IPS-18a (cell line): ENCODE results near the gene ACAP1.
"Not testable (repeated sequence)": the region's sequence is repeated elsewhere in the genome, so short reads cannot be mapped to it uniquely, and the experiment has no call there.

ENCODE experiments used
- H3K27ac ChIP-seq: one replicate; pipeline ENCODE4 v1.5.1; 2013; ENCODE audit warnings: low read length
- H3K27me3 ChIP-seq: one replicate; pipeline ENCODE4 v1.6.1; 2013; ENCODE audit warnings: mild to moderate bottlenecking, low read length; ENCODE audit not compliant: control insufficient read depth, insufficient read depth
- H3K36me3 ChIP-seq: one replicate; pipeline ENCODE4 v1.6.1; 2013; ENCODE audit warnings: low read depth, low read length; ENCODE audit not compliant: control insufficient read depth
- H3K4me1 ChIP-seq: one replicate; pipeline ENCODE4 v1.6.1; 2013; ENCODE audit warnings: low read depth, low read length; ENCODE audit not compliant: control insufficient read depth
- H3K4me3 ChIP-seq: one replicate; pipeline ENCODE4 v1.5.1; 2013; ENCODE audit warnings: low read length
- H3K9ac ChIP-seq: one replicate; pipeline ENCODE4 v1.6.1; 2013; ENCODE audit warnings: mild to moderate bottlenecking, low read length, moderate library complexity
- H3K9me3 ChIP-seq: one replicate; pipeline ENCODE4 v1.6.1; 2013; ENCODE audit warnings: low read depth, low read length; ENCODE audit not compliant: control insufficient read depth

ACAP1 gene

DNA sequence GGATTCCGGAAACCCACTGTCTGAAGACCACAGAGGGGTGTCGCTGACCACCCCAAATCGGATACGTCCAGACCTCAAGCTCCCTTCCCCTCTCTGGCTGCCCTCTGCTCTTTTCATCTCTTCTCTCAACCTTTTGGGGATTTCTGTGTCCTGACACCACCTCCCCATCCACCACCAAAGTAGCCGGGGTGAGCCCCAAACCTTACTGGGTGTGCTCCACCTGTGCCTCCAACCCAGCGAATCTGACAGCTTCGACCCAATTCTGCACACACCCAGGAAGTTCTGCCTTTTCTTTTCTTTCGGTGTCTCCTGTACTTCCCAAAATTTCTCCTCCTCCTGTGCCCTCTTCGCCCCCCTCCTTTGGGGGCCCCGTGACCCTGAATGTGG lies 16.2 kb downstream of the ACAP1 start:
- peaks cover 5% of the 10 kb centered on the region for H3K27me3 ChIP-seq
- H3K9me3 ChIP-seq = no peaks in the 10 kb centered on the region
- H3K27ac ChIP-seq = no peak overlapping the region
- peak overlapping the region; percentile 74 for H3K4me3 ChIP-seq
- H3K36me3 ChIP-seq = no peaks in the 10 kb centered on the region
- peak overlapping the region; percentile 66 for H3K9ac ChIP-seq
- peaks cover 16% of the 10 kb centered on the region for H3K4me1 ChIP-seq

- Histone ChIP-seq H3K27me3 (peaks cover 5% of the 10 kb centered on the region), H3K36me3 (no peaks in the 10 kb centered on the region), H3K4me1 (peaks cover 16% of the 10 kb centered on the region), H3K27ac (no peak overlapping the region), H3K9ac (no peak overlapping the region), H3K9me3 (no peaks in the 10 kb centered on the region), H3K4me3 (peak overlapping the region; percentile 74)
Observed at GRCh38 chr17:7352910-7353635, 16.7 kb downstream of the ACAP1 start.

DNA sequence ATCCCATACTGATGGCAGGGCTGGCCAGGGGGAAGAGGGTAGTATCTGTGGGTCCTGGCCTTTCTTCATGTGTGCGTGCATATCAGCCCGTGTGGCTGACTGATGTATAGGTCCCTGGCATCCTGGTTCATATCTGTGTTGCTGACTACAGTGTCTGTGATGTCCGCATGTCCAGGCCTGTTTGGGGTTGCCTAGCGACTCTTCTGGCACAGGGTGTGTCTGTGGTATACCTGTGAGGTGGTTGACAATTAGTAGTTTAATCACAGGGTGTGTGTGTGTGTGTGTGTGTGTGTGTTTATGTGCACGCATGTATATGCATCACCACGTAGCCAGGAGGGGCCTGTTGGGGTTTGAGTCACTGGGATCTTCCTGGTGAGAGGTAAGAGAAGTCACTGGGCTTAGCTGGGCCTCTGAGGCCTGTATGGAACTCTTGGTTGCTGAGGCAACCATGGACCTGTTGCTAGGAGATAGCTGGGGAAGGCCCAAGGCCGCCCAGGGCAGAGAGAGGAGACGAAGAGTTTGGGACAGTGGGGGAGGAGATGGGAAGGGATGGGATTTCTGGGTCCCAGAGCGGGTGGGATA lies 18.0 kb downstream of the ACAP1 start:
- no peaks in the 10 kb centered on the region for H3K9me3 ChIP-seq
- H3K9ac ChIP-seq = no peak overlapping the region
- no peak overlapping the region for H3K4me3 ChIP-seq
- no peak overlapping the region for H3K27ac ChIP-seq
- peaks cover 15% of the 10 kb centered on the region for H3K4me1 ChIP-seq
- H3K36me3 ChIP-seq = no peaks in the 10 kb centered on the region
- H3K27me3 ChIP-seq = peaks cover 5% of the 10 kb centered on the region

GRCh38 chr17:7355053-7355452 lies 18.7 kb downstream of the ACAP1 start, which contains the start of gene TMEM95:
Gene TMEM95, plus strand, starts transcription at chr17:7355156. Its CDS starts 49 bp downstream, at chr17:7355205.
- H3K27me3 ChIP-seq = peaks cover 5% of the 10 kb centered on the region
- no peak within 1 kb of the TSS for H3K9ac ChIP-seq
- no peak within 1 kb of the TSS for H3K27ac ChIP-seq
- peaks cover 8% of the 10 kb centered on the region for H3K4me1 ChIP-seq
- no peak within 1 kb of the TSS for H3K4me3 ChIP-seq
- no peaks in the 10 kb centered on the region for H3K36me3 ChIP-seq
- no peaks in the 10 kb centered on the region for H3K9me3 ChIP-seq

DNA sequence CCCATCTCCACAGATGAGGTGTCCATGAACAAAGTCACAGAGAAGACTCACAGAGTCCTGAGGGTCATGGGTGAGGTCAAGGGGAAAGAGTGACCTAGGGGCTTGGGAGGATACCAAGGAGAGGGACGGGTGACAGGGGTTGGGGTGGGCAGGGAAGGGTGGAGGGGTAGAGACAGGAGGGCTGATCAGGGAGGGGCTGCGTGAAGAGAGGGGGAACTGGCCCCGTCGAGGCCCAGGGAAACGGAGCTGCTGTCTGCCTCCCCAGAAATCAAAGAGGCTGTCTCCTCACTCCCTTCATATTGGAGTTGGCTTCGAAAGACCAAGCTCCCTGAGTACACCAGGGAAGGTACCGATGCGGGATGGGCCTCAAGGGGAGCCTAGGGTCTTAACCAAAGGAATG lies 19.2 kb downstream of the ACAP1 start:
- H3K27ac ChIP-seq = no peak overlapping the region
- no peaks in the 10 kb centered on the region for H3K9me3 ChIP-seq

GRCh38 chr17:7356072-7356549 lies 19.8 kb downstream of the ACAP1 start:
- Histone ChIP-seq H3K27ac (no peak overlapping the region), H3K27me3 (peaks cover under 1% of the 10 kb centered on the region), H3K4me3 (peak overlapping the region; percentile 28), H3K4me1 (peaks cover 8% of the 10 kb centered on the region), H3K9me3 (no peaks in the 10 kb centered on the region), H3K36me3 (no peaks in the 10 kb centered on the region), H3K9ac (no peak overlapping the region)

More for the DNA sequence above, 19.2 kb downstream of the ACAP1 start:
- Histone ChIP-seq H3K36me3 (no peaks in the 10 kb centered on the region), H3K4me3 (no peak overlapping the region), H3K9ac (no peak overlapping the region), H3K4me1 (peaks cover 8% of the 10 kb centered on the region), H3K27me3 (peaks cover 5% of the 10 kb centered on the region)

GRCh38 chr17:7356756-7357155 lies 20.4 kb downstream of the ACAP1 start:
- H3K9ac ChIP-seq = no peak overlapping the region
- H3K27me3 ChIP-seq = no peaks in the 10 kb centered on the region
- H3K4me1 ChIP-seq = peaks cover 8% of the 10 kb centered on the region
- H3K36me3 ChIP-seq = no peaks in the 10 kb centered on the region
- H3K4me3 ChIP-seq = no peak overlapping the region
- H3K27ac ChIP-seq = no peak overlapping the region
- H3K9me3 ChIP-seq = no peaks in the 10 kb centered on the region

DNA sequence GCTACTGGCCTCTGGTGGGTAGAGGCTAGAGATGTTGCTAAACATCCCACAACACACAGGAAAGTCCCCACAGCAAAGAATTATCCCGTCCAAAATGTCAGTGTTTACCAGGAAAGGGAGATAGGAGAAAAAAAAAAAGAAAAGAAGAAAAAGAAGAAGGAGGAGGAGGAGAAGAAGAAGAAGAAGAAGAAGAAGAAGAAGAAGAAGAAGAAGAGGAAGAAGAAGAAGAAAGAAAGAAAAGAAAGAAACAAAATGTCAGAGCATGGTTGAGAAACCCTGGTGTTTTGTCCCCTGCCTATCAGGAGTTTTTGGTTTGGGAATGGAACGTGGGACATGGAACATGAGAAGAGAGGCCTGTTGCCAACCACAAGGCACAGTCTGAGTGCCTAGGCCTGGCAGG lies 21.1 kb downstream of the ACAP1 start:
- H3K36me3 ChIP-seq = no peaks in the 10 kb centered on the region
- H3K9ac ChIP-seq = no peak overlapping the region
- H3K9me3 ChIP-seq = no peaks in the 10 kb centered on the region
- no peaks in the 10 kb centered on the region for H3K27me3 ChIP-seq
- no peak overlapping the region for H3K27ac ChIP-seq
- H3K4me3 ChIP-seq = no peak overlapping the region
- H3K4me1 ChIP-seq = peaks cover 8% of the 10 kb centered on the region

- Histone ChIP-seq H3K27ac (no peak overlapping the region), H3K27me3 (no peaks in the 10 kb centered on the region), H3K9me3 (no peaks in the 10 kb centered on the region), H3K9ac (no peak overlapping the region), H3K4me3 (no peak overlapping the region), H3K36me3 (no peaks in the 10 kb centered on the region), H3K4me1 (no peaks in the 10 kb centered on the region)
Observed at GRCh38 chr17:7361906-7362305, 25.6 kb downstream of the ACAP1 start.

DNA sequence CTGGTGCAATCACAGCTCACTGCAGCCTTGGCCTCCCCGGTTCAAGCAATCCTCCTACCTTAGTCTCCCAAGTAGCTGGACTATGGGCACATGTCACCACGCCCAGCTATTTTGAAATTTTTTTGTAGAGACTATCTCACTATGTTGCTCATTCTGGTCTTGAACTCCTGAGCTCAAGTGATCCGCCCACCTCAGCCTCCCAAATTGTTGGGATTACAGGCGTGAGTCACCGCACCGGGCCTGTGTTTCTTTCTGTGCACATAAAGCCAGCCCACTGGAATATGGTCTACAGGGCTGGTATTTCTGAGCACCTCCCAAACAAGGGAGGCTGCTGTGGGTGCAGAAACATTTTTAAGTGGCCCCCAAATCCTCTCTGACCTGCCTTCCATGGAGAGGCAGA lies 27.0 kb downstream of the ACAP1 start:
- Histone ChIP-seq H3K27me3 (no peaks in the 10 kb centered on the region), H3K9me3 (no peaks in the 10 kb centered on the region), H3K9ac (no peak overlapping the region), H3K27ac (no peak overlapping the region), H3K4me1 (peaks cover 3% of the 10 kb centered on the region), H3K4me3 (no peak overlapping the region), H3K36me3 (no peaks in the 10 kb centered on the region)

GRCh38 chr17:7365963-7366362 lies 29.6 kb downstream of the ACAP1 start:
- not testable (repeated sequence) for H3K27ac ChIP-seq, H3K27me3 ChIP-seq, H3K36me3 ChIP-seq, H3K4me3 ChIP-seq, H3K4me1 ChIP-seq, H3K9ac ChIP-seq, H3K9me3 ChIP-seq

DNA sequence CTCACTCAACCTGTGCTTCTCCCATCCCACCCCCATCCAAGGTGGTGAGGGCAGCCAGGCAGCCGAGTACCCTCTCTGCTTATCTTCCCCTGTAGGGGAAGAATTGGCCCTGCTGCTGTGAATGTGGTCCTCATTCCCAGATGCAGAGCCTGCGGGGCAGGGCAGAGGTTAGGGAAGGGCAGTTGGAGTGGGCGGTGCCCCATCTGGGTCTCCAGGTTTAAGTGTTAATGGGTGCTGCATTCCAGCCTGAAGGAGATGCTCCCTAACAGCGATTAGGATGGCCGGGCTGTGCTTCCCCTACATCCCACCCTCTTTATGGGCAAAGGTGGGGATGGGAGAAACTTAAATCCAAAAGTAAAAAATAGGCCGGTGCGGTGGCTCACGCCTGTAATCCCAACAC lies 30.8 kb downstream of the ACAP1 start:
- Histone ChIP-seq H3K4me1 (peaks cover 5% of the 10 kb centered on the region), H3K9me3 (no peaks in the 10 kb centered on the region), H3K27me3 (no peaks in the 10 kb centered on the region), H3K27ac (no peak overlapping the region), H3K9ac (no peak overlapping the region), H3K36me3 (no peaks in the 10 kb centered on the region), H3K4me3 (no peak overlapping the region)
